Measurements from ENCODE around the gene ADAMTS6. TPM values are rescaled to one million over a fixed set of nuclear protein-coding genes. Genes with fewer than 3 reads are reported as not detected.

ADAMTS6 gene
- polyA plus RNA-seq, 1 donor, result 2.3 TPM

GRCh38 chr5:65133477-65134110 lies 348.1 kb downstream of the ADAMTS6 start:
- Histone ChIP-seq H3K9me3 (ENCODE audit: control insufficient read depth, low read depth, low read length) (no peaks in the 10 kb centered on the region), H3K36me3 (ENCODE audit: control insufficient read depth, insufficient read depth, low read length) (no peaks in the 10 kb centered on the region)
- DNase-seq, result no peak

GRCh38 chr5:65132386-65132785 lies 349.3 kb downstream of the ADAMTS6 start:
- DNase-seq, result no peak
- Histone ChIP-seq H3K36me3 (ENCODE audit: control insufficient read depth, insufficient read depth, low read length) (no peaks in the 10 kb centered on the region), H3K9me3 (ENCODE audit: control insufficient read depth, low read depth, low read length) (no peaks in the 10 kb centered on the region), H3K4me3 (ENCODE audit: low read length) (no peak overlapping the region), H3K4me1 (ENCODE audit: control insufficient read depth, insufficient read depth, low read length) (peaks cover 2% of the 10 kb centered on the region), H3K27me3 (ENCODE audit: control insufficient read depth, insufficient read depth, low read length) (no peaks in the 10 kb centered on the region), H3K27ac (ENCODE audit: low read length) (no peak overlapping the region)
- WGBS (ENCODE audit: insufficient coverage, low lambda C conversion rate), result no CpG with 5 or more reads among the region's 4 CpGs

More at GRCh38 chr5:65133477-65134110, 348.1 kb downstream of the ADAMTS6 start:
- Histone ChIP-seq H3K27me3 (ENCODE audit: control insufficient read depth, insufficient read depth, low read length) (no peaks in the 10 kb centered on the region), H3K4me3 (ENCODE audit: low read length) (no peak overlapping the region), H3K27ac (ENCODE audit: low read length) (no peak overlapping the region), H3K4me1 (ENCODE audit: control insufficient read depth, insufficient read depth, low read length) (peaks cover 7% of the 10 kb centered on the region)
- 100% methylated on average over 2 of the region's 2 CpGs for WGBS (ENCODE audit: insufficient coverage, low lambda C conversion rate)

DNA sequence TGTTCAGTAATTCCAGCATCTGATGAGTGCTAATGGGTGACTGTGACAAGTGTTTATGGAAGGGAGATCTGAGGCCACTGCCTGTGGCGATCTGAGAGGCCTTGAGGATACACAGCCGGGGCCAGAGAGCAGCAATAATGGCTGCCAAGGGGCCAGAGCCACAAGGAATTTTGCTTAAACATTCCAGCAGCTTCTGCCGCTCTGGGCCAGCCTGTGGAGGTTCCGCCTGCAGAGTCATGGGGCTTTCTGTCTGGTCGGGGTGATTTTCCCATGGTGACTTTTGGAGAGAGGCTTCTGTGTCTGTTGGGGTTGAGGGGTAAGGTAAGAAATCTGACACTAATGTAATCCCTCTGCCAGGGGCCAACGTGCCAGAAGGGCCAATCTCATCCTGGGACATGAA lies 353.5 kb downstream of the ADAMTS6 start:
- no peak overlapping the region for H3K4me3 ChIP-seq (ENCODE audit: low read length)
- H3K9me3 ChIP-seq (ENCODE audit: control insufficient read depth, low read depth, low read length), result no peaks in the 10 kb centered on the region
- H3K36me3 ChIP-seq (ENCODE audit: control insufficient read depth, insufficient read depth, low read length), result no peaks in the 10 kb centered on the region
- no peaks in the 10 kb centered on the region for H3K4me1 ChIP-seq (ENCODE audit: control insufficient read depth, insufficient read depth, low read length)
- DNase-seq, result no peak
- H3K27me3 ChIP-seq (ENCODE audit: control insufficient read depth, insufficient read depth, low read length), result no peaks in the 10 kb centered on the region
- 60% methylated on average over 1 of the region's 6 CpGs for WGBS (ENCODE audit: insufficient coverage, low lambda C conversion rate)
- H3K27ac ChIP-seq (ENCODE audit: low read length), result peak overlapping the region; percentile 29

GRCh38 chr5:65127161-65127901 lies 354.4 kb downstream of the ADAMTS6 start:
- WGBS (ENCODE audit: insufficient coverage, low lambda C conversion rate), result 80% methylated on average over 1 of the region's 10 CpGs
- H3K4me3 ChIP-seq (ENCODE audit: low read length), result no peak overlapping the region
- no peak overlapping the region for H3K27ac ChIP-seq (ENCODE audit: low read length)

GRCh38 chr5:65126542-65127069 lies 355.1 kb downstream of the ADAMTS6 start:
- Histone ChIP-seq H3K27me3 (ENCODE audit: control insufficient read depth, insufficient read depth, low read length) (no peaks in the 10 kb centered on the region), H3K4me1 (ENCODE audit: control insufficient read depth, insufficient read depth, low read length) (no peaks in the 10 kb centered on the region), H3K9me3 (ENCODE audit: control insufficient read depth, low read depth, low read length) (no peaks in the 10 kb centered on the region), H3K36me3 (ENCODE audit: control insufficient read depth, insufficient read depth, low read length) (no peaks in the 10 kb centered on the region), H3K4me3 (ENCODE audit: low read length) (no peak overlapping the region), H3K27ac (ENCODE audit: low read length) (no peak overlapping the region)
- 80% methylated on average over 1 of the region's 6 CpGs for WGBS (ENCODE audit: insufficient coverage, low lambda C conversion rate)
- no peak for DNase-seq

More at GRCh38 chr5:65127161-65127901, 354.4 kb downstream of the ADAMTS6 start:
- no peak for DNase-seq
- Histone ChIP-seq H3K36me3 (ENCODE audit: control insufficient read depth, insufficient read depth, low read length) (no peaks in the 10 kb centered on the region), H3K4me1 (ENCODE audit: control insufficient read depth, insufficient read depth, low read length) (no peaks in the 10 kb centered on the region), H3K27me3 (ENCODE audit: control insufficient read depth, insufficient read depth, low read length) (no peaks in the 10 kb centered on the region), H3K9me3 (ENCODE audit: control insufficient read depth, low read depth, low read length) (no peaks in the 10 kb centered on the region)

DNA sequence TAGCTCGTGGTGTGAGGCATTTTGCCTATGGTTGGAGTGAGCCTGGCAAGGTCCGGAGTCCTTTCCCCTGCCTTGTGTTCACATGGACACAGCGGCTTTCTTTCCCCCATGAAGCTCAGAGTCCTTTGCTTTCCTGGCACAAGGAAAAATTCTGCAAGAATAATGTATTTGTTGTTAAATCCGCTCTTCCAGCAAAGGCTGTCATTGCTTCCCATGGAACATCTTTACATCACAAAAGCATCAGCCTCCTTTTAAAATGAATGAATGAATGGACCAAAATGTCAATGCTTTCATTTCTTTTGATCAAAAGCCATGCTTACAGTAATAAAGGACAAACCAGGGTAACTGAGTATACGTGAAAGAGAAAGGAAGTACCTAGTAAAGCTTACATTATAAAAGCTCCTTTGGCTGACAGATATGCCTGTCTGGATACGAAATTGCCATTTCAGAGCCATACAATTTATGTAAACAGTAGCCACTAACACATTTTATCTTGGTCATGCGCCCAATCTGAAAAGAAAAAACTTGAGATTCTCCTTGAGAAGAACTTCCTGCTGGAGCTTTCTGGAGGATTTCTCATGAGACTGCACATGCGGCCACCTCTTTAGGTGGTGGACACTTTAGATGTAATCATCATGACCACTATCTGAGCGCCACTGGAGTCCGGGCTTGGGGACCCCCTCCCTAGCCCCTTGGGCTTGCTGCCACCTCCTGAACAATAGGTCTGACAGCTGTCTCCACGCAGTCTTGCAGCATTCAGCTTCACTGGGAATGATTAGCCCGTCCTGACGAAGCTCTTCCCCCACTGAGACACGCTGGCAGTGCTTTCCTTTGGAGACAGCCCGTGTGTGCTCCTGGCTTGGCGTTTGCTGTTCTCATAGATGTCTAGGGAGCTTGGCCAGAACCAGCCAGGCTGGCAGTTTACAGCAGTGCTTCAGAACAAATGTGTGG lies 355.9 kb downstream of the ADAMTS6 start:
- Histone ChIP-seq H3K36me3 (ENCODE audit: control insufficient read depth, insufficient read depth, low read length) (no peaks in the 10 kb centered on the region), H3K4me3 (ENCODE audit: low read length) (no peak overlapping the region), H3K27ac (ENCODE audit: low read length) (no peak overlapping the region), H3K4me1 (ENCODE audit: control insufficient read depth, insufficient read depth, low read length) (no peaks in the 10 kb centered on the region), H3K27me3 (ENCODE audit: control insufficient read depth, insufficient read depth, low read length) (no peaks in the 10 kb centered on the region), H3K9me3 (ENCODE audit: control insufficient read depth, low read depth, low read length) (no peaks in the 10 kb centered on the region)
- DNase-seq, result no peak
- 100% methylated on average over 1 of the region's 16 CpGs for WGBS (ENCODE audit: insufficient coverage, low lambda C conversion rate)

DNA sequence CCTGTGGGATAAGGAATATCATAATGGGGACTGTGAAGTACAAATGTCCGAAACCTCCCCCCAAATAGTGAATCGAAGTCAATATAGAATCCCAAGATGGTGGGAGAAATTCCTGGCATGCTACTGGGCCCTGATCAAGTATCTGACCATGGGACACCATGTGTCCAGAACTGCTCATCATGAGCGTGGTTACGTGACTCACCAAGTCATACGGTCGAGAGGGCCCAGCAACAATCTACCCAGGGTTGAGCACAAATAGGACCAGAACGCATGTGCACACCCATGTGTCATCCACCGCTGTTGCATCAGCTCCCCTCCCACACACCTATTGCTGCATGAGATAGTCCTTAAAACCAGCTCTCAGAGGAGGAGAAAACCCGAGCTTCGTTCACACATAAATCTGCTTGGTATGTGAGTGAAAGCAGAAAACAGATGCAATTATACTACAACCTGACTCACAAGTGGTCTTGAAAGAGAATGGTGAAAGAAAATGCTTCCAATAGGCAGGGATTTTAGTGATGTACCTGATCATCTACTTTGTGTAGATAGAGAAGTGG lies 359.8 kb downstream of the ADAMTS6 start:
- Histone ChIP-seq H3K4me3 (ENCODE audit: low read length) (no peak overlapping the region), H3K27me3 (ENCODE audit: control insufficient read depth, insufficient read depth, low read length) (no peaks in the 10 kb centered on the region), H3K4me1 (ENCODE audit: control insufficient read depth, insufficient read depth, low read length) (no peaks in the 10 kb centered on the region), H3K9me3 (ENCODE audit: control insufficient read depth, low read depth, low read length) (peaks cover 7% of the 10 kb centered on the region), H3K36me3 (ENCODE audit: control insufficient read depth, insufficient read depth, low read length) (no peaks in the 10 kb centered on the region), H3K27ac (ENCODE audit: low read length) (no peak overlapping the region)
- DNase-seq, result no peak
- WGBS (ENCODE audit: insufficient coverage, low lambda C conversion rate), result no CpG with 5 or more reads among the region's 10 CpGs

- no peak for DNase-seq
- no peaks in the 10 kb centered on the region for H3K4me1 ChIP-seq (ENCODE audit: control insufficient read depth, insufficient read depth, low read length)
- H3K4me3 ChIP-seq (ENCODE audit: low read length), result no peak overlapping the region
- no CpG with 5 or more reads among the region's 2 CpGs for WGBS (ENCODE audit: insufficient coverage, low lambda C conversion rate)
- H3K36me3 ChIP-seq (ENCODE audit: control insufficient read depth, insufficient read depth, low read length), result no peaks in the 10 kb centered on the region
- H3K9me3 ChIP-seq (ENCODE audit: control insufficient read depth, low read depth, low read length), result peaks cover 7% of the 10 kb centered on the region
- no peak overlapping the region for H3K27ac ChIP-seq (ENCODE audit: low read length)
- no peaks in the 10 kb centered on the region for H3K27me3 ChIP-seq (ENCODE audit: control insufficient read depth, insufficient read depth, low read length)
These were observed 361.3 kb downstream of the ADAMTS6 start for GRCh38 chr5:65120371-65120967.

DNA sequence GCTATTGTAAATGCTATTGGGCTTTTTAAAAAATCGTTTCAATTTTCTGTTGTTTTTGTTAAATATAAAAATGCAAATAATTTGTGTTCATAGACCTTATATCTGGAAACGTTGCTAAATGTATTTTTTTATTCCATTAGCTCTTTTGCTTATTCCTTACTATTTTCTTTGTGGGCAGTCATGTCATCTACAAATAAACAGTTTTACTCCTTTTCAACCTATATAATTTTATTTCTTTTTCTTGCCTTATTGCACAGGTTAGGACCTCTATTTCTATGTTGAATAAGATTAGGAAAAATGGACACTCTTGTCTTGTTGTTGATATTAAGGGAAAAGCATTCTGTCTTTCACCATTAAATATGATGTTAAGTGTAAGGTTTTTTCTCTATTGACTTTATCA lies 364.2 kb downstream of the ADAMTS6 start:
- Histone ChIP-seq H3K4me1 (ENCODE audit: control insufficient read depth, insufficient read depth, low read length) (no peaks in the 10 kb centered on the region), H3K27ac (ENCODE audit: low read length) (no peak overlapping the region), H3K27me3 (ENCODE audit: control insufficient read depth, insufficient read depth, low read length) (no peaks in the 10 kb centered on the region), H3K4me3 (ENCODE audit: low read length) (no peak overlapping the region), H3K36me3 (ENCODE audit: control insufficient read depth, insufficient read depth, low read length) (no peaks in the 10 kb centered on the region), H3K9me3 (ENCODE audit: control insufficient read depth, low read depth, low read length) (peaks cover 7% of the 10 kb centered on the region)
- no peak for DNase-seq
- WGBS (ENCODE audit: insufficient coverage, low lambda C conversion rate), result 100% methylated on average over 2 of the region's 2 CpGs
